Activated CD4-positive, alpha-beta T cell treated with anti-CD3 and anti-CD28 coated beads, Interleukin-2, amount 50 U/mL, for 48 hours (primary cell): ENCODE measurements around the gene ACRBP.
"Not testable (repeated sequence)": the region's sequence is repeated elsewhere in the genome, so short reads cannot be mapped to it uniquely, and the experiment has no call there.

Experiments
- DNase-seq, 2 experiments: peaks; one replicate each; pipeline ENCODE4 v3.0.0-alpha.2; 2020

Gene ACRBP

DNA sequence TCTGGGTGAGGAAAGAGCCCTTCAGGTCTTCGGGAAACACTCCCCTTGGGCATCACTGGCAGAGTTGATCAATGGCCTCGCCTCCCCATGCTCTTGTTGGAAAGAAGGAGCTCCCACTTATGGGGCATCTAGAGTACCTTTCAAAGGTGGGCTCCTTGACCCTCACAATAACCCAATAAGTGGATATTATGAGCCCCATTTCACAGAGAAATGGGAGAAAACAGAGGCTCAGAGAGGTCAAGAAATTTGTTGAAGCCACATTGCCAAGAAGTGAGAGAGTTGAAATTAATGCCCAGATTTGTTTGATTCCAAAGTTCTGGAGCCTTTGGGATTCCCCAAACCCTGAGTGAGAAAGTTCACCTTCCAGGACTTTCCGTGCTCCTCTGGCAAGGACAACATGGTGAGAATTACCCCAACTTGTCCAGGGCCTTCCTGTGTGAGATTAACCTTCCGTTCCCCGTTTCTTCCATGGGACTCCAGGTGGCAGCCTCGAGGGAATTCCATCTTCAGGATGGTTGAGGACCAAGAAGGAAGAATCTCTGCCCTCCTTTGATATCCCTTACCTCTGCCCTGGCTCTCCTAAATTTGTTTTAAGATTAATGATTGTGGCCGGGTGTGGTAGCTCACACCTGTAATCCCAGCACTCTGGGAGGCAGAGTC is 32.6 kb downstream of the ACRBP start:
- no peak for DNase-seq

DNA sequence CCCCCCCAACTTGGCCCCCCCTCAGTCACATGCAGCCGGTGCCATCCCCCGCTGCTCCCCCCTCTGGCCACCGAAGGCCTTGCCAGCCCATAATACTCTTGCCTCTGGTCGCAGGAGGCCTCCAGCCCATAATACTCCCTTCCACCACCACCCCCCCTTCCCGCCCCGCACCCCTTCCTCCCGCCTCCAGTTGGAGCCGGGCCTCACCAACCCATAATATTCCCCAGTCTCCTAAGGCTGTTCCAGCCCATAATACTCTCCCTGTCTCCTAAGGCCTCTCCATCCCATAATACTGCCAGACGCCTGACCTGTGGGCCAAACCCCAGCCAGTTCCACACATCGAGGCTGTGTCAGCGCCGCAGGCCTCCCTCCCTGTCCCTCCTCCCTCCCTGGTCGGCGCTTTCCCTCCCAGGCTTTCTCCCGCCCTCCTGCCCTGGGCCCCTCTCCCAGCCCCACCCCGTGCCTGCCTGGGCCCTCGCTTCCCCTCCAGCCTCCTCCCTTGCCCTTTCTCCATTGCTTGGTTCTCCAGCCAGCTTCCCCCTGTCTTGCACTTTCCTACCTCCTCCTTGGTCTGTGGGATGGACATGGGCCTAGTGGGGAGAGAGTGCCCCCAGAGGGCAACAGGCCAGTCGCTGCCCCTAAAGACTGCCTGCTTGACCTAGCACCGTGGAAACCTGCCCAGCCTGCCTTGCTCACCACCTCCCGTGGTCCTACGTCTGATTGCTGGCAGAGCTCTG is 33.3 kb downstream of the ACRBP start:
- DNase-seq: peak in 1 of 2 experiments; percentile 31

DNA sequence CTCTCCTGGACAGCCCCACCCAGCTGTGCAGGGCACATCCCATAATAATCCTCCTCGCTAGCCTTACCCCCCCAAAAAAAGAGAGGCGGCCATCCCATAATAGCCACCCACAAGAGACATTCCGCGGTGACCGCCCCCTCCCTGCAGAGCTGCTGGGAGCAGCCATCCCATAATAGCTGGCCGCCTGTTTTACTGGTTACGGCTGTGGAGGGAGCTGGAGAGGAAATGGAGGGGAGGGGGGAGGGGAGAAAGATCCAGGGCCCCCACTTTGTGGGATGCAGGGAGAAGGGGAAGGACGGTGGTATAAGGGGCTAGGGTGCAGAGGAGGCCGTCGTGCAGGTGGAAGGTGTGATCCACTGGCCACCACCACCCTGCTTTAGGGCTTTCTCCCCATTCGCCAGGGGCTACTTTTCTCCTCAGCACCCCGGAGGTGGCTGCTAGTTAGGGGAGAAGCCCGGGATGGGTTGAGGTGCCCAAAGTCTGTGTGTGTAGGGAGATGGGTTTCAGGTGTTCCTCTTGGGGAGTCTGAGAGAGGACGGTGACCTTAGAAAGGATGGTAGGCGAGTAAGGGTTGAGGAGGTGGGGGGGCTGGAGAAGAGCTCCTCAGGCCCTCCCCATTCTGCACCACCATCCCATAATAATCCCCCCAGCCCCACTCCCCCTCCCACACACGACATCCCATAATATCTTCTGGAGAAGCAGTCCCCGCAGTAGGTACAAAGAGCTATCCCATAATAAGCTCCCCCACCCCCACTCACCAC is 34.0 kb downstream of the ACRBP start:
- no peak for DNase-seq

DNA sequence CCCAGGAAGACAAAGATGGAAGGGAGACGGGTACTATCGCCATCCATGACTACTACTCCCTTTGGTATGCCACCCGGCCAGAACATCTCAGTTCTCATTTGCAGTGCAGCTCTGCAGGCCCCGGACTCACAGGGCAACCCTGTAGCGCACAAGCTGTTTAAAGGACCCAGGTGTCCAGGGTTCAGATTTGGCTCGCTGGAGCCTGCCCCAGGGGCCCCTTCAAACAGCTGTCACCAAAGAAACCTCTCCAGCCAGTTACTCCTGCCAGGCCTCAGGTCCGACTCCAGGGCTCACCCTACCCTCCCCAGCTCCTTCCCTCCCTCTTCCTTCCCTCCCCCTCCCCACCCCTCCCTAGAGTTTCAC is 34.6 kb downstream of the ACRBP start:
- no peak for DNase-seq

DNA sequence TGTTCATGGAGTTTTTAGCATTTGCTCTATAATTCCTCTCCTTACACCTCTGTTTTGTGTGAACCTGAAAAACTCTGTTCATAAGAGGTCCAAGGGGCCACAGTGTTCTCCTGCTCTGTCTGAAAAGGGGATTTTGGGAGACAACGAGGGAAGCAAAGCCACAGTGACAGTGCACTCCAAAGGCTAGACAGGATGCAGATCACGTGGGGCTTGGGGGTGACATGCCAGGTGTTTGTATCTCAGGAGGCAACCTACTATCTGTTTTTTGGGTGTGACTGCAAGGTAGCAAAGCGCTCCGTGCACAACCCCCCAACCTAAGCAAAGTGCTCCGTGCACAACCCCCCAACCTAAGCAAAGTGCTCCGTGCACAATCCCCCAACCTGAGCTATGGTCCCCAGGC is 35.0 kb downstream of the ACRBP start:
- DNase-seq: peak in 1 of 2 experiments; percentile 32

DNA sequence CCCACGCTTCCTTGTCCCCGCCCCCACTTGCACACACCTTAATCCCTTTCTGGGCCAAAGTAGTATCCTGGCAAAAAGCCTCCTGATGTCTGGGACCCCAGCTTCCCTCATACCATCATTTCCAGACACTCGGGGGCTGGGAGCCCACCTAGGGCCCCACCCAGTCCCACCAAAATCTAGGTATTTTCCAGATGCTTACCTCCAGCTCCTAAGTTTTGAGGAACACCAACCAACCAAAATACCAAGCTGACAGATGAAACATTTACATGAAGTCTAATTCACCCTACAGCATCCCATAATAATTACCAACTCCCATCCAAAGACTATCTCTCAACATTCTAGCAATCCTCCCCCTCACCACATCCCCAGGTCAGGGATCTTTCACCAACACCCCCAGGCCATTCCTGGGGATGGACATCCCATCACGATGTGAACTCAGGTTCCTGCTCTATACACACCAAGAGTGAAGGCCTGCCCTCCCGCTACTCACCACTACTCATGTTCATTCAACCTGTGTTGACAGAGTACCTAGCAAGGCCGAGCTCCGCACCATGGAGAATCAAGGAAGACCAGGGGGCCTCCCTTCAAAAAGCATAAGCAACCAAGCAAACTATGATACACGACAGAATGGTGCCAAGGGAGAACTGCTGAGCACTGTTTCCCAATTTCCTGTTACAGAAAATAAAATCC is 38.5 kb downstream of the ACRBP start:
- peak; percentile 32 to 65 for DNase-seq

DNA sequence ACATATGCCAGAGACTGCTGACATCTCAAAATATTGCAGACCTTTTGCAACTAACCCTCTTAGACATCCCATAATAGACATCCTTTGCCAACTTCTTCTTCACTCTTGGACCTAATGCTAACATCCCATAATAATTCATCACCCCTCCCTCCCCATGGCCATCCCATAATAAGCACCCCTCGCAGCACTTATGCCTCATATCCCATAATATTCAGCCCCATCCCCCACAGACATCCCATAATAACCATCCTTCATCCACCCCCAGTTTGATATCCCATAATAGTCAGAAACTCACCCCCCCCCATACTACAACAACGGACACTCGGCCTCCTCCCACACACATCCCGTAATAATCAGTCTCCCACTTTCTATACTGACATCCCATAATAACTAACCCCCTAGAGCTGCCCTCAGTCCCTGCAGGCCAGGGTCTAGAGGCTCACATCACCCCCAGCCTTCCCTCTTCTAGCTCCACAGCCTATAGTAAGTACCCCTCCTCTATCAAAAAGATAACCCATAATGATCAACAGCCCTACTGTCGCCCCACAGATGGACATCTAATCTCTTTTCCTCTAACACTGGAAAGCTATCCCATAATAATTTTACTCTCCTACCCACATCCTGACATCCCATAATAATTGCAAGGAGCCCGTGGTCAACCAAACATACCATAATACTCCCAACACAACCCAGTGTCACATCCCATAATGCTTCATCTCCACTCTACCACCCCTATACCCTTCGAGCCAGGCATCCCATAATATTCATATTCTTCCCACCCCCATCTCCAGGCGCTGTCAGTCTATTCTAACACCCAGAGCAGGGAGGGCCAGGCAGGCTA is 39.3 kb downstream of the ACRBP start:
- DNase-seq: peak in 1 of 2 experiments; percentile 75

DNA sequence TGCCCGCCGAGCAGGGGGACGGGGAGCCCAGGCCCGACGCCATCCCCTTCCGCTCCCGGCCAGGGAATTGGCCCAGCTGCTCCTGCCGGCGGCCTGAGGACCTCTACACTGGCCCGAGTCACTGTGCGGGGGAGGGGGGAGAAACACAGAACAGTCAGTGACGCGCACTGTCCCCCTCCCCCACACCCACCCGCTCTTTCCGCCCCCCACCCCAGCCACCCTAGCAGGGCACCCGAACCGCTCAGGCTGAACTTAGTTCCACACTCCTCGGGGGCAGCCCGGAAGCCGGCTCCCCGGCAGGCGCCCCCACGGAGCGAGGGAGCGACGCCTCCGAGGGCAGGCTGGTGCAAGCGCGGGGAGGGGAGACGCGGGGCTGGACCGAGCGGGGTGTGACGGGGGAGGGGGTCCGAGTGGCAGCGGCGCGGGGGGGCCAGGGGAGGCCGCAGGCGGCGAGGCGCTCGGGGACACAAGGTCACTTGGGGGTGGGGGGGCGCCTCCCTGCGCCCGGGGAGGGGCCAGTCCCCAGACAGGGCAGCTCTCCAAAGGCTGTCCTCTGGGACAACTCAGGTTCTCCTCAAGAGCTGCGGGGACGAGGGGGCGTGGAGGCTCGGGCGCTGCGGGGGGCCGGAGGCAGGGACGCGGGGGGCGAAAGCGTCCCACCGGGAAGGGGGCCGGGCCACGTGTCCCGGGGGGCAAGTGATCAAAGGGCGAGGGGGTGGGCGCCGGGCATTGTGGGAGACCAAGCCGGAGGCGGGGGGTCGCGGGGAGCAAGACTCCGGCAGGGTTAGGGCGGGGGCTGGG is 40.7 kb downstream of the ACRBP start:
- DNase-seq: peak; percentile 67 to 70

DNA sequence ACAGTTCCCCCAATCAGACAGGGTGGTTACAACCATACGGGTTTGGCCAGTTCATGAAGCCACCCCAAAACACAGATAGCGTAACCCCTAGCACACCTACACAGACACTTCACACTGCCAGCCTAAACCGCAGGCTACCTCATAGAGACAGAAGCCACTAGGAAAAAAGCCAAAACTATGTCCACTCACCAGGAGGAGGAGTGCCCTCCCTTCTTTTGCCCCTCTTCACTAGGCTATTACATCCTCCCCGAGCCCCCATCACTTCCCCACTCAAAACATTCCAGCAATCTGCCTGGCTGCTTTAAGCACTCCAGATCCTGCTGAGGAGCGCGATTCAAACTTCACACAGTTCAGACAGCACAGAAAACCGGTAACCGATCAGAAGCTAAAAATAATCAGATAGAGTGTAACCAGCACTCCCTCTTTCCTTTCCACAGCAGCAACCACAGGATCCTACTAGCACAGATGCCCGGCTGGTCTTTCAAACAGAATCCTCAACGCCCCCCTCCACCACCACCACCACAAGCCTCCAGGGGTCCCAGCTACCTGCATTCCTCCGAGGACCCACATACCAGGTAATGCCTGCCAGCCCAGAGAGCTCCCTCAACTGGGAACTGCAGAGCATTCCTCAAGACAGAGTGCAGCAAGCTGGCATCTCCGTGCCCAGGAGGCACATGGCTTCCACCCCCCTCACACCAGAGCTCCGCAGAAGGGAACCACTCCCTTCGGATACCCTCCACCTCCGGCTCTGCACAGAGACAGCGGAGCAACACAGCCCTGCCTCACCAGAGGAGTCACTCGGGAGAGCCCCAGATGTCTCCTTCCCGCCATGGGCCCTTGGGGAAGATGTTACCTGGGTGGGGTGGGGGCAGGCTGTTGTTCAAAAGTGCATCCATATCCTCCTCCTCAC is 41.6 kb downstream of the ACRBP start:
- peak in 1 of 2 experiments; percentile 36 for DNase-seq

DNA sequence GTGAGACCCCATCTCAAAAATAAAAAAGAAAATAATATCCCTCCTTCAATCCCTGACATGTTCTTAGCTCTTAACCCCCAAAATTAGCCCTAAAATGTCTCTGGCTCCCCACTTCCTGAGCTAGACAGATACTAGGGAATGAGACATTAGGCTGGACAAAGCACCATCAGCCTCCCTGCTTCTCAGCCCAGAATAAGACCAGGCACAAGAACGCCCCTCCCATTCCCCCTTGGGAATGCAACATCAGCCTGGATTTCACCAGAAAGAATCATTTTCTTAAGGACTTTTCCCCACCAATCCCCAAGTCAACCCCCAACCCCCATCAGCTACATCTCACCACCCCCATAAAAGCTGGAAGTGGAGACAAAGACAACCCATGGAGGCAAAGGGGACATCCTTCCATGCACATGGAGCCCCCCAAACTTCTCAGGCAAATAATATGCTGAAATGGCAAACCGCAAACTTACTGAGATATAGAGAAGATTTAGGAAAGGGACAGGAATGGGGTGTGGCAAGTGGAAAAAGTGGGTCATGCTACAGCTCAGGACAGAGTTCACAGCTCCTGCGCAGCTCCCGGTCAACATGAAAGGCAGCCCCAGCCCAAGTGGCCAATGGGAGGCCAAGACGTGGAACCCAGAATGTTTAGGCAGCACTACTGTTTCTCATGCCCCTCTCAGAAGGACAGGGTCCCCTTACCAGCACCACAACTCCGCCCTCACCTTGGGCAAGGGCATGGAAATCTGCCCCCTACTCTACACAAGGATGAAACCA is 42.8 kb downstream of the ACRBP start:
- peak in 1 of 2 experiments; percentile 39 for DNase-seq

DNA sequence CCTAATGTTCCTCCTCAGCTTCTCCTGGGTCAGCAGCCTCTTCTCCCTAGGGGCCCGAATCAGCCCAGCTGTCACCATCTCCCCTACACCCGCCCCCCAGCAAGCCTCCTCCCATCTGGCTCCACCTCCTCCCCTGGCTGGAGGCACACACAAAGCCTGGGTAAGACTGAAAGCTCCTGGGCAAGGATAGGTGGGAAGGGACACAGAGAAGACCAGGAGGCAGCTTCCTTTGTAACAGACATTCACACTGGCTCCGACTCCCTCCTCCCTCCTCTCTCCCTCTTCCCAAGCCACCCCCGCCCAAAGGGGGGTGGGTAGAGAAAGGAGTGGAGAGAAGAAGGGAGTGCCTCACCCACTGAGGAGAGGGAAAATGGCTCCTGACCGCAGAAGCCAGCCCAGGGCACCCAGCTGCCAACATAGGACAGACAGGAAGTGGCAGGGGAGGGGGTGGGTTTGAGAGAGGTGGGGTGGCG is 44.1 kb downstream of the ACRBP start:
- DNase-seq: peak in 1 of 2 experiments; percentile 40

DNA sequence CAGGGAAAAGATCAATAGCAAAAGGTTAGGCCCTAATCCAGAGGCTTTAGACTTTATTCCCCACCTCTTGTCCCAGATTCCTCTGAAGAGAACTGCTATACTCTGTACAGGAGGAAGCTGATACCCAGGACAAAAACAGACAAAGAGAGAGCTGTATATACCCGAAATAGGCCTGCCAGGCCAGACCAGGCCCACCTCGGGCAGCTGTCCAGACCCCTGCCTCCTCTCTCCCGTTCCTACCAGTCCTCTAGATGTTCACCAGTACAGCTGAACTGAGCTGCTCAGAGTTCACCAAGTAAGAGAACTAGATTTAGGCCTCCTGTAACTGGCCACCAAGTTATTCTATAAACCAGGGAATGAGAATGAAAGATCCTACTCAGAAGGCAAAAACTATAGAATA is 44.7 kb downstream of the ACRBP start:
- no peak for DNase-seq

DNA sequence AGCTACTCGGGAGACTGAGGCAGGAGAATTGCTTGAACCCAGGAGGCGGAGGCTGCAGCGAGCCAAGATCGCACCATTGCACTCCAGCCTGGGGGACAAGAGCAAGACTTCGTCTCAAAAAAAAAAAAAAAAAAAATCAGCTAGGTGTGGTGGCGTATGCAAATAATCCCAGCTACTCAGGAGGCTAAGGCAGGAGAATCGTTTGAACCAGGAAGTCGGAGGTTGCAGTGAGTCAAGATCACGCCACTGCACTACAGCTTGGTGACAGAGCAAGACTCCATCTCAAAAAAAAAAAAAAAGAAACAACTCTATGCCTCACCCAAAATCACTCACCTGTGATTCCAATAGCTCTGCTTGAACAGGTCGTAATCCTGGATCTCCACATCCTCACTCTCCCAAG is 51.6 kb downstream of the ACRBP start:
- DNase-seq: not testable (repeated sequence)

DNA sequence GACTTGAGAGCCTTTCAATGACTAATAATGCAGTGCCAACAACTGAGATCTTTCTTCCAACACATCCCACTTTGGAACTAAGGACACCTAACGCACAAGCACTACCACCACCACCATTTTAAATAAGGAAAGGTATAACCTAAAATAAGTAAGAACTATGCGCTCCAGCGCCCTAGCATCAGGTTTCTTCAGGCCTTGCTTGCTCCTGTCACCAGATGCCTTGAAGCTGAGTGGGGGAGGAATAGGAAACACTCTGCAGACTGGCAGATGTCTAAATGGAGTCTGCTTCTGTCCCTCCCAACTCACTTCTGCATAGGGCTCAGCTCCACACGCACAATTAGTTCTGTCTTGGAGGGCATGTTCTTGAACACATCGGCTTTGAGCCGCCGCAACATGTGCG is 55.1 kb downstream of the ACRBP start:
- DNase-seq: no peak
